NOMO-1 (cell line): ENCODE measurements around the gene PTGER2.

Experiments used
- DNase-seq, 2 experiments: peaks; one replicate each; lab custom pipeline; 2025; ENCODE audit not compliant: unreplicated experiment in 2 of 2; lab: John Stamatoyannopoulos, UW

PTGER2 gene

DNA sequence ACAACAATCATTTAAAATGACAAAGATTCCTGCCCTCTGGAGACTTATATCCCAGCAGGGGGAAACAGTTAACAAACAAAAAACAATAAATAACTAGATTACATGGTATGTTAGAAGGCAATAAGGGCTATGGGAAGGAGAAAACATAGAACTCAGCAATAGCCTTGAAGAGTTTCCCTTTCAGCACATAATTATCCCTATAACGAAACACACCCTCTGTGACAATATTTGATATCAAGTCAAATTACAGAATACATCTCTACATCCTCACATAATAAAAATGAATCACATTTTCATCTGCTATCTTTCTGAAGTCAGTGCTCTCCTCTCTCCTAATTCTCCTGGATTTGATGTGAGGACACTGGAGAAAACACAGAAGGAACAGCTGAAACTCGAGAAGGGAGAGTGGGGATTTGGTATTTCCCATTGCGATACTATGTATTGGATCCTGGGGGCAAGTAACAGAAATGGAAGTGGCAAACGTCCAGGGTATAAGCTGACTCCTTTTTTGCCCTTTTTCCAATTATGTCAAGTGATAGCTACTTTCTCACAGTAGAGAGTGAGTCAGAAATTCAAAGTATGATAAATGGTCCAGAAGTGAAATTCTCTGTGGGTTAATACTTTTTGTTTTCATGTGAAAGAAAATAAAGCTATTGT is 9.7 kb upstream of the PTGER2 start:
- no peak for DNase-seq

DNA sequence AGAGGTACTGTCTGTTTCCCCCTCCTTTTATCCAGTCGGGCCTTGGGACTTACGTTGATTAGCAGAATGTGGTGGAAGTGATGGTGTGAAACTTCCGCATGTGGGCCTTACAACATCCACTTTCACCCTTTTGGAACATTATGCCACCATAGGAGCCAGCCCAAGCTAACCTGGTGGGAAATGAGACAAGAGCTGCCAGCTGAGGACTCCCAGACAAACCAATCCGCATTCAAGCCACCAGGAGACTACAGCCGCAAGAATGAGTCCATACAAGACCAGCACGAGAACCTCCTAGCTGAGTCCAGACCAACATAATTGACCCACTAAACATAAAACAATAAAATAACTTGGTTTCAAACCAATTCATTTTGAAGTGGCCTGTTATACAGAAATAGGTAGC is 9.1 kb upstream of the PTGER2 start:
- DNase-seq, result no peak

DNA sequence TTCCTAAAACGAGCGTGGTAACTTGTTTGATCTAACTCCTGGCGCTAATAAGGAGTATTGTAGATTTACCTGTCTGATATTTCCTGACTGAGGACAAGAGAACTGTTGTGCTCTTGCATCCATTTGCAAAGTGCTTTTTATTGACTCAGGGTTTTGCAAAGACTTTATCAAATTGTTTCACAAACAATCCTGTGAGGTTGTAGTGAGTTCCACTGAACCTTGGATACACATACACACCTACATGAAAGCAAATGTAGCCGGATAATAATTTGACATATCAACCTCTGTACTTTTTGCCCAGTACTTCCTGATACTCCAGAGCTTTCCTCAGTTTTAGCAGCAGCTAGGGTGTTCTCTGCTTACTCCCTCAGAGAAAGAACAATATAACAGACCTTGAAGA is 6.7 kb upstream of the PTGER2 start:
- DNase-seq, result no peak

DNA sequence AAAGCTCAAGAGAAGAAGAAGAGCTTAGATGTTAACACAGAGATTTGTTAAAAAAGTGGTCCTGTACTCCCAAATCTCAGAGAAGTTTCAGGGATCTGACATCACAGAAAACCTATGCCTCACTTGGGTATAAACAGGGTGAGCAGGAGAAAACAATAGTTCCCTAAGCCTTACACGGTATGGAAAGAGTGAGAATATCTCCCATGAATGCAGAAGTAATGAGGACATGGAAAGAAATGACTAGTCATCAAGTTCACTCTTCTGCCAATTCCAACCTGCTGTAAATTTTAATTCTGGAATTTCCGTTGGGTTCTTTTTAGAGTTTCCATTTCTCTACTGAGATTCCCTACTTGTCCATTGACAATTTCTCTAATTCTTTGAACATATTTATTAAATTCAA is 6.2 kb upstream of the PTGER2 start:
- peak in 1 of 2 experiments; percentile 55 for DNase-seq

DNA sequence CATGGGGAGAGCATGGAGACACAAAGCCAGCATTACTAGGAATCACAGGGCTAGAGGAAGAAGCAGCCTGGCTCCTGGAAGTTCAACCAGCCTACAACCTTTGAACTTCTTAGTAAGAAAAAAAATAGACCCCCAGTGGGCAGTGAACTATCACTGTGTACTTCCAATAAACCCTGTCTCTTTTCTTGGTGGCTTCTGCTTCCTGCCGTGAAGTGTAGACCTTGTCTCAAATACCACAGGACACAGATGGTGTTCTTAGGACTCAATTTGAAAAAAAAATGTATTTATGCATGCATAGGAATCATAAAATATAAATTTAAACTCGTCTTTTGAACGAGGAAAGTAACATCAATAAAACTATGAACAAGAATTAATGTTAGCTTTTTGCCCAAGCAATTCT is 3.6 kb upstream of the PTGER2 start:
- DNase-seq, result no peak

DNA sequence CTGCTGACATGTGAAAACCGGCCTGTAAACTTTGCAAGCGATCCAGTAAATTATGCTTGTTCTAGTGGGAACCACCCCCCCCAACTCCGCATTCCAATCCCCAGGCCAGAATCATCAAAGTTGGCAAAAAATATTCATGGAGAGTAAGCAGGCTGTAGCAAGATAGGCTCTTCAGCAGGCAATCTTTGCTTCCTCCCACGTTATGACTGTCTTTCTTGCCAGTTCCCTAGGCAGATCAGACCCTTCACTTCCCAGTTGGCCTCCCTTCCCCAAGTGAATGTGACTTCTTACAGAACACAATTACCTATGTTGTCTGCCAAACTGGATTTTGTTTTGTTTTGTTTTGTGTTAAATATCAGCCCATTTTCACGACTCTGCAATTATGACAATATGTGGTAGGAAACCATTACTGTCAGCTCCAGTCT is 1.2 kb upstream of the PTGER2 start:
- DNase-seq, result peak; percentile 22 to 59

DNA sequence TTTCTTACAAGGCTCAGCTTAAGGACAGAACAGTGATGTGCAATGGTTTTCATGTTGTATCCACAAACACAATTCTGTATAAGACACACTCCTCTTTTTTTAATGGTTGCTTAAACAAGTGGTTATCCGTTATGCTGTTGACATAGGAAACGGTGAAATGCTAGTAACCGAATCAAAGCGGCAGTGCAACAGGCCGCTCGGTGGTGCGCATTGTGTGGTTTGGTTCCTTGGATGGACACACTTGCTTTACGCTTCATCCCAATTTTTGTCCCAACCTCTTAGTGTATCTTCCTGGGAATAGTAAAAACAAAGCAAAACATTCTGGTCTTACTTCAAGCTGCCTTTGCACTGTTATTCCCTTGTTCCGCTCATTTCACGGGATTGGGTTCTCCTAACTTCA is 650 bp upstream of the PTGER2 start:
- DNase-seq, result peak; percentile 16 to 59

DNA sequence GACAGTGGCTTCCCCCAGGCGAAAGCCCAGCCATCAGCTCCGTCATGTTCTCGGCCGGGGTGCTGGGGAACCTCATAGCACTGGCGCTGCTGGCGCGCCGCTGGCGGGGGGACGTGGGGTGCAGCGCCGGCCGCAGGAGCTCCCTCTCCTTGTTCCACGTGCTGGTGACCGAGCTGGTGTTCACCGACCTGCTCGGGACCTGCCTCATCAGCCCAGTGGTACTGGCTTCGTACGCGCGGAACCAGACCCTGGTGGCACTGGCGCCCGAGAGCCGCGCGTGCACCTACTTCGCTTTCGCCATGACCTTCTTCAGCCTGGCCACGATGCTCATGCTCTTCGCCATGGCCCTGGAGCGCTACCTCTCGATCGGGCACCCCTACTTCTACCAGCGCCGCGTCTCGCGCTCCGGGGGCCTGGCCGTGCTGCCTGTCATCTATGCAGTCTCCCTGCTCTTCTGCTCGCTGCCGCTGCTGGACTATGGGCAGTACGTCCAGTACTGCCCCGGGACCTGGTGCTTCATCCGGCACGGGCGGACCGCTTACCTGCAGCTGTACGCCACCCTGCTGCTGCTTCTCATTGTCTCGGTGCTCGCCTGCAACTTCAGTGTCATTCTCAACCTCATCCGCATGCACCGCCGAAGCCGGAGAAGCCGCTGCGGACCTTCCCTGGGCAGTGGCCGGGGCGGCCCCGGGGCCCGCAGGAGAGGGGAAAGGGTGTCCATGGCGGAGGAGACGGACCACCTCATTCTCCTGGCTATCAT is 663 bp downstream of the PTGER2 start:
- DNase-seq, result peak; percentile 26 to 45

DNA sequence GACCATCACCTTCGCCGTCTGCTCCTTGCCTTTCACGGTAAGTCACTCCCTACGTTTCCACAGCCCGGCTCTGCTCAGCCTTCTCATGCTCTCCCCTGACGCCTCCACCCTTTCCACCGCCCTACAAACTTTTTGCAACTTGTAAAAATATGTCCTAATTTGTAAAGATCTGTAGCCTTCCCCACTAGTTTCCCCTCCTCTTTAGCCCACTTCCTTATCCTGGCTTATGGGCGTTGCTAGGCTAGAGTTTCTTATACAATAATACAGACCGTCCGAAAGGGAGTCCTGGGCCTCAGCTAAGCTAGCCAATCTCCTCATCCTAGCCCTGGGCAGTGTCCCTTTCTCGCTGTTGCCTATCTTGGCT is 1.2 kb downstream of the PTGER2 start:
- peak; percentile 69 to 87 for DNase-seq

DNA sequence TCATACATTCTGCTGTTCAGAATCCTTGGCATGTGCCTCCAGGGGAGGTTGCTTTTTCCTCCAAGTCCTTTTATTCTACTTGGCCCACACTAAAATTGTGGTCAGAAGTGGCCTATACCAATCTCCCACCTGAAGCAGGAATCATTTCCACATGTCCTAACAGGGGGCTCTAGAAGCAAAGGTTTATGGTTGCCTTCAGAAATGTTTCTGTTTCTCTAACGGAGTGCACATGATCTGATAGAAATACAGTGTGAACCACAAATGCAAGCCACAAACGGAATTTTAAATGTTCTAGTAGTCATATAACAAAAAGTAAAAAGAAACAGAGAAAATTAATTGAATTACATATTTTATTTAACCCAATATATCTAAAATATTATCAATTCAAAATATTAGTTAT is 4.0 kb downstream of the PTGER2 start:
- DNase-seq, result no peak

DNA sequence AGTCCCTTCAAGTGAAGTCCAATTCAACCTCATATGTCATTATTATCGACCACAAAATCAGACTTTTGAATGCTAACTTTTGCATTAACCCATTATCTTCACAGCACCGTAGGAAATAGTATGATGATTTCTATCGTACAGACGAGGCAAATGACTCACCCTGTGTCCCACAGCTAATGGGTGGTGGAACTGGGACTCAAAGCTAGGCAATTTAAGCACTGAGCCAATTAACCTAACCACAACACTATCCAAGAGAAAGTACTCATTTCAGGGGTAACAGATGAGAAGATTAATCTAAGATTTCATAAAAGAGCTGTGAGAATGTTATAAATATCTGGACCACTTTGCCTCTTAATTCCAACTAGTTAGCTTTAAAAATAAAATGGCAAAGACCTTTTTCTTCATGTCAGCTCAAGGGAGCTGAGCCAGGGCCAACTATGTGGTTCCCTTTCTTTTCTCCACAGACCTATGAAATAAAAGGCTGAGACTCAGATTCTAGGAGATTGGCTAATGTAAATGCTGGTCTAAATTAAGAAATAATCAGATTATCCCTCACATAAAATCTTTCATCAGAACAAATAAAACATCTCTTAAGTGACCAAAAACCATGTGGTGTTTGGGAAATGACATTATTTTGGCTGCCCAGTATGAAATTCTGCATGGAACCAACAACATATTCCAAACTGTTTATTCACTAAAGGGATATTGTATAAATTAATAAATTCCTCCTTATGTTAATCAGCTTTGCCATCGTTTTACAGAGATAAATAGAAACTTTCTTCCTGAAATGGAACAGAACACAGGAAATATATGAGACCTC is 4.9 kb downstream of the PTGER2 start:
- DNase-seq, result peak in 1 of 2 experiments; percentile 11

DNA sequence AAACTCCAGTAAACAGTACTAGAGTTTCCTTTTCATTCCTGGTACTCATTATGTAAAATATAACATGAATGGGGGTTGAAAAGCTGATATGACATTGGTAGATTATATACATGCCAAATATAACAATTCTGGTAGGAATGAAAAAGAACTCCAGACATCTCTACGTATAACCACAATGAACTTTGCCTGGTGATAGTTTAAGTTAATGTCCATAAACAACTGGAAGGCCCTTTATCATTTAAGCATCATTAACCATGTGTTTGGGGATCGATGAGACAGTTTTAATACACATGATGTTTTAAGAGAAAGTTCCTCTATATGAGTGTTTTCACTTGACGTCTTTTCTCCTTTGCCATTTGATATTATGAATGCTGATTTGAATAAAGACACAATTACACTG is 5.8 kb downstream of the PTGER2 start:
- no peak for DNase-seq

DNA sequence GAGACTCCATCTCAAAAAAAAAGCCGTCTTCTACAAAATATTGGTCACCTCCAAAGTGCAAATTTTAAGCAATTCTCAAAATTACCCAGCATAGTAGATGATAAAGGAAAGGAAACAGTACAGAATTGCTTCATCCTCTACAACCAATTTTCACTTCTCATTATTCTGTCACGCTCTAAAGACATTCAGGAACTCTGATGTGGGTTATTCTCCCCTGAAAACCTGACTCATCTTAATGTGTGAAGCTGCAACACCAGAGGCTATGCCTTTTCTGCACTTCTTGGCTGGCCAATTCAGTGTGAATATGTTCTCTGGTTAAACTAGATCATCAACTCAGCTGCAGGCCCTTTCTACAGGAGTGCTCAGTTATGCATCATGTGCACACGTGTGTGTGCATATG is 11.0 kb downstream of the PTGER2 start:
- peak; percentile 84 to 97 for DNase-seq

DNA sequence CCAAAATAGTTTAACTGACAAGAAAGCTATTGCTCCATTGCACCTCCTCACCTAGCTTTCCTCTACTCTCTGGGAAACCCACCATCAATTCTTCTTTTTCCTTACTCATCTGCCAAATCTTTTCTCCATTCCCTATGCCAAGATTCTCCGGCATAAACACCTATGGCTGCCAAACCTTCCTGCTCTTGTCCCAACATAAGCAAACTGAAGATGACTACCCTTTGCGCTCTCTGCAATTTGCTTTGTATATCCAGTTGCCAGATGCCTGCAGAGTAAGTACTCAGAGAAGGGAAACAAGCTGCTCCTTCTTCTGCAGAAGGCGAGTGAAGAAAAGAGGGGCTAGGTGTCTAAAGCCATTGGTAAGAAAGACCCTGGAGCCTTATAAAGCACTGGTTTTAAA is 11.5 kb downstream of the PTGER2 start:
- DNase-seq, result no peak

DNA sequence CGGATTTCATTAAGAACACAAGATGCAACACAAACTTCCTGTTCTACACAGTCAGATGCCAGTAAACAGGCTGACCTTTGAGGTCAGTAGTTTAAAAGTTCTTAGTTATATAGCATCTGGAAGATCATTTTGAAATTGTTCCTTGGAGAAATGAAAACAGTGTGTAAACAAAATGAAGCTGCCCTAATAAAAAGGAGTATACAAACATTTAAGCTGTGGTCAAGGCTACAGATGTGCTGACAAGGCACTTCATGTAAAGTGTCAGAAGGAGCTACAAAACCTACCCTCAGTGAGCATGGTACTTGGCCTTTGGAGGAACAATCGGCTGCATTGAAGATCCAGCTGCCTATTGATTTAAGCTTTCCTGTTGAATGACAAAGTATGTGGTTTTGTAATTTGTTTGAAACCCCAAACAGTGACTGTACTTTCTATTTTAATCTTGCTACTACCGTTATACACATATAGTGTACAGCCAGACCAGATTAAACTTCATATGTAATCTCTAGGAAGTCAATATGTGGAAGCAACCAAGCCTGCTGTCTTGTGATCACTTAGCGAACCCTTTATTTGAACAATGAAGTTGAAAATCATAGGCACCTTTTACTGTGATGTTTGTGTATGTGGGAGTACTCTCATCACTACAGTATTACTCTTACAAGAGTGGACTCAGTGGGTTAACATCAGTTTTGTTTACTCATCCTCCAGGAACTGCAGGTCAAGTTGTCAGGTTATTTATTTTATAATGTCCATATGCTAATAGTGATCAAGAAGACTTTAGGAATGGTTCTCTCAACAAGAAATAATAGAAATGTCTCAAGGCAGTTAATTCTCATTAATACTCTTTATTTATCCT is 13.5 kb downstream of the PTGER2 start:
- DNase-seq, result peak; percentile 14 to 60

DNA sequence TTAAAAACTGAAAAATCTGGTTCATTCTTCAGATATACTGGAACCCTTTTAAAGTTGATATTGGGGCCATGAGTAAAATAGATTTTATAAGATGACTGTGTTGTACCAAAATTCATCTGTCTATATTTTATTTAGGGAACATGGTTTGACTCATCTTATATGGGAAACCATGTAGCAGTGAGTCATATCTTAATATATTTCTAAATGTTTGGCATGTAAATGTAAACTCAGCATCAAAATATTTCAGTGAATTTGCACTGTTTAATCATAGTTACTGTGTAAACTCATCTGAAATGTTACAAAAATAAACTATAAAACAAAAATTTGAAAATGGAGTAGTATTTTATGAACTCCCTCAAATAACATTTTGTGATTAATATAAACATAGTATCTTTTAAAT is 14.2 kb downstream of the PTGER2 start:
- DNase-seq, result no peak

DNA sequence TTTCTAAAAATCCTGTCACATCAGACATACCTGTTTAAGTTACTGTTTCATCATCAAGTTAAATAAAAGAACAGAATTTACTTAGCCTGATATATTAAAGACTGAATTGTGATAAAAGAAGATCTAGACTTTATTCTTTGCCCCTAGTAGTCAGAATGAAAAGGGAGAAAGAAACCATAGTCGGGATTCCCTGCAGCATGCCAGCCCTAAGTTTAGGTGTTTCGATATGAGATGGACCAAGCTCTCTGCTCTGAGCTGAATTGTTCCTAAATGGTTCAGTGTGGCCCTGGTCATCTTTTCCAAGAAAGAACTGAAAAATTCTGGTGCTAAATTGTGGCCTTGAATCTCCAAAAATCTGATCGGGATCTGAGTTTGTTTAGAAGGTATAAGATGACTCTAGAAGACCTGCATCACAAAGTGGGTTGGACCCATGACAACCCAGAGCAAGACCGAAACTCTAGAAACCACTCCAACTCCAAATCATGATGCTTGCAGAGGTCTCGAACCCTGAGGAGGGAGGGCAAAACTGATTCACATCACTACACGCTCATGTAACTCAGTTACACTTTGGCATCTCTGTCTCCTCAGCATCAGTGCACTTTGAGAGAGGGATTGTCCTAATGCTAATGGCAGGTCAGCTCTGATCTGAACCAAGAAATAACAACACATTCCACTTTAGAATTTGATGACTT is 15.7 kb downstream of the PTGER2 start:
- DNase-seq, result no peak

DNA sequence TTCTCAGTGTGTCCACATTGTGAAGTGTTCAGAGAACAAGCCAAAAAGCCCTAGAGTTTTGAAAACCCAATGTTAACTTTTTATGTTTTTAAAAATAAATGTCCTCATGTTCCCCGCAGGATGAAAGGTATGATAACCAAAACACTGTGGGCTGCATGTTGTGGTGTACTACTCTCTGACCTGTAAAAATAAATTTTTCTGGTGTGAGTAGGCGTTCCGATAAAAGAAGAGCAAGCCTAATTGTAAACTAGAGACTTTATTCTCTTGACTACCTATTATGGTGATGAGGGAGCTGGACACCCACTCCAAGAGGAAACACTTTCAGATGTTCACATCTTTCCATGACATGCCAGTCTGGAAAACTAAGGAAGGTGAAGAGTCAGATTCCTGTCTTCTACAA is 18.2 kb downstream of the PTGER2 start:
- DNase-seq, result no peak

DNA sequence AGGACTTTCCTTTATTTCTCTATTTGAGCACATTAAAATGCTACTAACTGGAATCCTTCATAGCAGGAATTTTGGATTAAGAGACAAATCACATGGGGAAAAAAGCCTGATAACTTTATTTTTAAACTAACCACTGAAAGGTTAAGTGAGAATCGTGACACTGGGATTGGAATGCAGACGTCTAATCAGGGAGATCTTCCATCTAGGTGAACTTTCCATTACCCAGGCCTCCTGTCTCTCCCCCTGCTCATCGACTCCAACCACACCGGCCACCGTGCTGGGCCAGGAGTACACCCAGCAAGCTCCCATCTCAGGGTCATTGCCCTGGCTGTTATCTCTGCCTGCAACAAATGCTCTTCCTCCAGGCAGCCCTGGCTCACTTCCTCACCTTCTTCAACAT is 19.0 kb downstream of the PTGER2 start:
- no peak for DNase-seq
